OCI-LY7 (cell line): ENCODE measurements around the gene MYL12A. TPM values are rescaled to one million over a fixed set of nuclear protein-coding genes. Genes with fewer than 3 reads are reported as not detected.

Experiments used
- BruUV-seq: library from RNA; stranded (reverse); fragments of 400-500 nt; replicated peaks from 2 replicates; lab custom pipeline; 2021; lab: Mats Ljungman, UMichigan
- CTCF ChIA-PET: fragments of 300-600 bp; sonication (Branson Sonifier 250); formaldehyde crosslinking; loops from one replicate; lab custom pipeline; 2022; ENCODE audit warnings: antibody characterized with exemption; ENCODE audit not compliant: unreplicated experiment; lab: Charles Lee
- POLR2A ChIA-PET: fragments of 300-600 bp; sonication (Branson Sonifier 250); formaldehyde crosslinking; loops from one replicate; lab custom pipeline; 2022; ENCODE audit warnings: antibody characterized with exemption; lab: Charles Lee
- DNase-seq: peaks from one replicate; pipeline ENCODE4 v3.0.0-alpha.2; 2015; ENCODE audit warnings: low spot score
- H2AFZ ChIP-seq: fragments of 200-600 bp; sonication (generic), shearing (Covaris generic); 2 replicates; pipeline ENCODE4 v1.6.1; 2014; ENCODE audit warnings: mild to moderate bottlenecking, antibody characterized with exemption, low read length, moderate library complexity
- H3K27ac ChIP-seq: fragments of 200-600 bp; sonication (generic); 2 replicates; pipeline ENCODE4 v1.5.1; 2014; ENCODE audit warnings: mixed run types, low read depth, mild to moderate bottlenecking, moderate library complexity, low read length, inconsistent platforms; ENCODE audit not compliant: poor library complexity, severe bottlenecking
- H3K36me3 ChIP-seq: fragments of 200-600 bp; sonication (generic); 2 replicates; pipeline ENCODE4 v1.6.1; 2014; ENCODE audit warnings: mild to moderate bottlenecking, antibody characterized with exemption, low read length, moderate library complexity, mixed read lengths; ENCODE audit not compliant: insufficient read depth
- H3K4me1 ChIP-seq: fragments of 200-600 bp; sonication (generic); 2 replicates; pipeline ENCODE4 v1.5.1; 2014; ENCODE audit warnings: mild to moderate bottlenecking, low read length; ENCODE audit not compliant: insufficient read depth, poor library complexity, severe bottlenecking
- H3K4me2 ChIP-seq: fragments of 200-600 bp; sonication (generic); 2 replicates; pipeline ENCODE4 v1.6.1; 2014; ENCODE audit warnings: mild to moderate bottlenecking, low read length
- H3K4me3 ChIP-seq: fragments of 200-600 bp; sonication (generic); 2 replicates; pipeline ENCODE4 v1.5.1; 2014; ENCODE audit warnings: mild to moderate bottlenecking, low read depth, low read length; ENCODE audit not compliant: poor library complexity, severe bottlenecking
- H3K79me2 ChIP-seq: fragments of 200-600 bp; sonication (generic); 2 replicates; pipeline ENCODE4 v1.6.1; 2016; ENCODE audit warnings: low read depth, mild to moderate bottlenecking, low read length, moderate library complexity, mixed read lengths; ENCODE audit not compliant: insufficient read depth
- H3K9me2 ChIP-seq: fragments of 200-600 bp; sonication (generic); 2 replicates; pipeline ENCODE4 v1.6.1; 2016; ENCODE audit warnings: mild to moderate bottlenecking, low read length, mixed read lengths; ENCODE audit not compliant: insufficient read depth
- H3K9me3 ChIP-seq: fragments of 200-600 bp; sonication (generic); 2 replicates; pipeline ENCODE4 v1.6.1; 2014; ENCODE audit warnings: mild to moderate bottlenecking, mixed run types, low read length, mixed read lengths
- H4K20me1 ChIP-seq: fragments of 200-600 bp; sonication (generic); 2 replicates; pipeline ENCODE4 v1.6.1; 2014; ENCODE audit warnings: mild to moderate bottlenecking, antibody characterized with exemption, low read length, moderate library complexity, mixed read lengths; ENCODE audit not compliant: insufficient read depth
- EZH2phosphoT487 ChIP-seq: fragments of 200-600 bp; sonication (generic); IDR thresholded peaks from 2 replicates; pipeline ENCODE4 v1.6.1; 2018; ENCODE audit warnings: low read depth, borderline replicate concordance, mild to moderate bottlenecking, mixed run types, antibody characterized with exemption, low read length, moderate library complexity, mixed read lengths
- intact Hi-C: fragments of 100-400 bp; cut with micrococcal nuclease; formaldehyde crosslinking; loops from one replicate; pipeline ENCODE4 v1.10.0; 2022; ENCODE audit not compliant: unreplicated experiment
- total RNA-seq, 2 experiments: library from RNA; depleted of rRNA in 1 of 2; stranded (reverse); fragments of >200 nt in 1 of 2; shearing (Covaris generic) in 1 of 2; gene quantifications; 2 replicates each; pipeline ENCODE4 v1.2.3, GENCODE V29; 2014 to 2022
- TF ChIP-seq, protein P1 (sequence below): fragments of 200-600 bp; sonication (generic); conservative IDR thresholded peaks from 2 replicates; pipeline ENCODE4 v1.5.1; 2014; ENCODE audit warnings: mild to moderate bottlenecking, antibody characterized with exemption, low read length, moderate library complexity, mixed read lengths

Gene MYL12A
- total RNA-seq, 2 experiments from 2014 or later, result 301 to 423 TPM

DNA sequence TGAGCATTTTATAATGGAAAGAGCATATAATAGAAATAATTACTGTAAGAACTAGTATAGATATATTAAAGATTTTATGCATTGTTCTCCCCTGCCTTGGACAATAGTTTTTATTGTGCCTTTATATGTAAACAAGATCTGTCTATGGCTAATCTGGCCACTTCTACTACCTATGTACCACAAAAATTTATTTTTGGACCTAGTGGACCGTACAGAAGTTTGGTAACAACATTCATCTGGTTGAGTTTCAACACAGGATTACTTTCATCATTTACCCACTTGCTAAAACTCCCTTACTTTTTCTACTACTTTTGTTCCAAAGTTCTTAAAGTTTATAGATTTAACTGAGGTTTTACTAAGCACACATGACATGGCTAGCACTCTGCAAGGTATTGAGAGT is 14.6 kb upstream of the MYL12A start:
- H2AFZ ChIP-seq, result no peak overlapping the region
- no peak overlapping the region for H3K4me2 ChIP-seq
- no peaks in the 10 kb centered on the region for H3K4me1 ChIP-seq
- no peaks in the 10 kb centered on the region for H3K79me2 ChIP-seq
- ChIA-PET POLR2A (no interaction called here), CTCF (no interaction called here)
- H3K9me2 ChIP-seq, result no peaks in the 10 kb centered on the region
- no peaks in the 10 kb centered on the region for H3K9me3 ChIP-seq
- no peaks in the 10 kb centered on the region for H3K36me3 ChIP-seq
- H3K4me3 ChIP-seq, result no peak overlapping the region
- no peak for TF ChIP-seq EZH2phosphoT487
- TF ChIP-seq, protein P1, sequence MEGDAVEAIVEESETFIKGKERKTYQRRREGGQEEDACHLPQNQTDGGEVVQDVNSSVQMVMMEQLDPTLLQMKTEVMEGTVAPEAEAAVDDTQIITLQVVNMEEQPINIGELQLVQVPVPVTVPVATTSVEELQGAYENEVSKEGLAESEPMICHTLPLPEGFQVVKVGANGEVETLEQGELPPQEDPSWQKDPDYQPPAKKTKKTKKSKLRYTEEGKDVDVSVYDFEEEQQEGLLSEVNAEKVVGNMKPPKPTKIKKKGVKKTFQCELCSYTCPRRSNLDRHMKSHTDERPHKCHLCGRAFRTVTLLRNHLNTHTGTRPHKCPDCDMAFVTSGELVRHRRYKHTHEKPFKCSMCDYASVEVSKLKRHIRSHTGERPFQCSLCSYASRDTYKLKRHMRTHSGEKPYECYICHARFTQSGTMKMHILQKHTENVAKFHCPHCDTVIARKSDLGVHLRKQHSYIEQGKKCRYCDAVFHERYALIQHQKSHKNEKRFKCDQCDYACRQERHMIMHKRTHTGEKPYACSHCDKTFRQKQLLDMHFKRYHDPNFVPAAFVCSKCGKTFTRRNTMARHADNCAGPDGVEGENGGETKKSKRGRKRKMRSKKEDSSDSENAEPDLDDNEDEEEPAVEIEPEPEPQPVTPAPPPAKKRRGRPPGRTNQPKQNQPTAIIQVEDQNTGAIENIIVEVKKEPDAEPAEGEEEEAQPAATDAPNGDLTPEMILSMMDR, result no peak
- H3K27ac ChIP-seq, result no peak overlapping the region
- no peaks in the 10 kb centered on the region for H4K20me1 ChIP-seq
- BruUV-seq, result no TSS peak
- DNase-seq, result no peak
- intact Hi-C loops, result no loop called here

DNA sequence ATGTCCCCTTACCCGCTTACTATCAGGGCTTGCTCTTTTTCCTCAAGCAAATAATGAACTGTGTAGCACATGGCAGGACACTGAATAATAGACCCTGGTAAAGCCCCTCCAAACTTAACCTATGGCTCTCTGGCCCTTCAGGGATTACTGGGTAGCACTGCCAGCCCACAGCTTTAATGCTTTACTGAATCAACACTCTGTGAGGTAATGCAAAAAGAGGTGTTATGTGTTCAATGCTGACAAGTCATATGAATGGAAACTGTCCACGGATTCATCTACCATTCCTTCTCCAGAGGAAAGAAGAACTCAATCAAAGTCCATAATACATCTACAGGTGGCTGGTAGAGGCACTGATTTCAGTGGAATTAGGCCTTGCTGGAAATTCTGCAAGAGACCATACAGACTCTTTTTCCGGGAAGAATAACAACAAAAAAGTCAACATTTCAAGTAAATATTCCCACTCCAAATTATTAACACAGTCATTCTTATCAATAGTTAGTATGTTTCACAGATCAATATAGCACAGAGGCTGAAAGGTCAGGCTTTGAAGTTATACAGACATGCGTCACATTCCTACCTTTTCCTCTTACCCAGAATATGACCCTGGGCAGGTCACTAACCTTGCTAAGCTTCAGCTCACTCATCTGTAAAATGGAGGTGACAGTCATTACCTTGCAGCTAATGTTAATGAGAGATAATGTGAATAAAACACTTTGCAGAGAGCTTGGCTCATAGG is 14.0 kb upstream of the MYL12A start:
- Histone ChIP-seq H3K36me3 (no peaks in the 10 kb centered on the region), H3K27ac (no peak overlapping the region), H3K4me2 (no peak overlapping the region), H3K9me3 (no peaks in the 10 kb centered on the region), H3K4me3 (no peak overlapping the region), H3K79me2 (no peaks in the 10 kb centered on the region), H3K9me2 (no peaks in the 10 kb centered on the region), H3K4me1 (no peaks in the 10 kb centered on the region), H4K20me1 (no peaks in the 10 kb centered on the region), H2AFZ (no peak overlapping the region)
- no TSS peak for BruUV-seq
- no peak for DNase-seq
- TF ChIP-seq, protein P1, result no peak
- TF ChIP-seq EZH2phosphoT487, result no peak
- ChIA-PET POLR2A (interaction anchor here (0.9 to 1.2 kb wide), 2 partner anchors 13 to 23 kb away, joined by 3 to 4 read pairs; no protein-coding TSS in a partner anchor), CTCF (no interaction called here)
- intact Hi-C loops, result no loop called here

DNA sequence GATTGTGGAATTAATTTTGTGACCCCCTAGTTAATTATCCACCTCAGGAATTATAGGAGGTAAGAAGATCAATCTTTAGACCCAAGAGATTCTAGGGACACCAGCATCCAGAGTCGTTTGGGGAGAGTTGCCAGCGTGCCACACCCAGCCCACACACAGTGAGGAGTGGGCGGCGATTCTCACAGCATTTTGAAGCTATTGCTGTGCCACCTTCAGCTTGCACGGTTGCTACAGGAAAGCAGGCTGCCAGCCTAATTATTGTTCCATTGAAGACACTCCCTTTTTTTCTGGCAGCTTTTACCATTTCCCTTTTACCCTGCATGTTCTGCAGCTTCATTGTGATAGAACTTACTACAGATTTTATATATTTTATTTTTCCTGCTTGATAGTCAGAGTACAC is 13.1 kb upstream of the MYL12A start:
- BruUV-seq, result no TSS peak
- no peak for DNase-seq
- Histone ChIP-seq H3K9me3 (no peaks in the 10 kb centered on the region), H3K9me2 (no peaks in the 10 kb centered on the region), H3K4me3 (no peak overlapping the region), H3K79me2 (no peaks in the 10 kb centered on the region), H2AFZ (no peak overlapping the region), H3K4me2 (no peak overlapping the region), H3K4me1 (no peaks in the 10 kb centered on the region), H3K27ac (no peak overlapping the region), H4K20me1 (no peaks in the 10 kb centered on the region), H3K36me3 (no peaks in the 10 kb centered on the region; the same call in 1 of the 2 replicates)
- TF ChIP-seq EZH2phosphoT487, result no peak
- POLR2A ChIA-PET, result interaction anchor here (0.7 to 1.2 kb wide), 4 partner anchors 14 to 319 kb away, joined by 3 to 8 read pairs (median 4); no protein-coding TSS in a partner anchor
- intact Hi-C loops, result no loop called here
- CTCF ChIA-PET, result no interaction called here
